Glutamatergic neuron (in vitro differentiated cells): ENCODE results near the gene RAB3GAP1. TPM values are rescaled to one million over a fixed set of nuclear protein-coding genes. Genes with fewer than 3 reads are reported as not detected.

Source experiments
- DNase-seq: peaks from one replicate; pipeline ENCODE4 v3.0.0; 2022
- H3K27ac Mint-ChIP-seq: one replicate; pipeline ENCODE4 v1.8.0; 2020; ENCODE audit warnings: mild to moderate bottlenecking, mixed read lengths, inconsistent platforms; ENCODE audit not compliant: unreplicated experiment
- H3K27me3 Mint-ChIP-seq: one replicate; pipeline ENCODE4 v1.8.0; 2020; ENCODE audit warnings: mild to moderate bottlenecking, moderate library complexity, mixed read lengths, inconsistent platforms; ENCODE audit not compliant: unreplicated experiment
- H3K36me3 Mint-ChIP-seq: one replicate; pipeline ENCODE4 v1.8.0; 2020; ENCODE audit warnings: mild to moderate bottlenecking, mixed read lengths, inconsistent platforms; ENCODE audit not compliant: unreplicated experiment
- H3K4me1 Mint-ChIP-seq: one replicate; pipeline ENCODE4 v1.8.0; 2020; ENCODE audit warnings: mild to moderate bottlenecking, low read depth, mixed read lengths, inconsistent platforms; ENCODE audit not compliant: unreplicated experiment
- H3K4me3 Mint-ChIP-seq: one replicate; pipeline ENCODE4 v1.8.0; 2020; ENCODE audit warnings: mild to moderate bottlenecking, mixed read lengths, inconsistent platforms; ENCODE audit not compliant: unreplicated experiment
- H3K9me3 Mint-ChIP-seq: one replicate; pipeline ENCODE4 v1.8.0; 2020; ENCODE audit warnings: mild to moderate bottlenecking, moderate library complexity, mixed read lengths, inconsistent platforms; ENCODE audit not compliant: unreplicated experiment
- CTCF ChIP-seq: fragments of 200-600 bp; sonication (generic); IDR thresholded peaks from one replicate; pipeline ENCODE4 v1.5.0; 2021; ENCODE audit not compliant: partially characterized antibody, unreplicated experiment
- total RNA-seq: library from RNA; stranded (reverse); fragmentation: NEBNext Ultra II Directional; extraction: Animal tissue kit (Norgen Biotek cat#: 25700); gene quantifications from one replicate; pipeline ENCODE4 v1.2.1, GENCODE V29; 2021; ENCODE audit not compliant: unreplicated experiment

Gene RAB3GAP1
- total RNA-seq, 1 donor from 2014 or later = 30.7 TPM

- no peaks in the 10 kb centered on the region for H3K27me3 Mint-ChIP-seq
- no peak overlapping the region for H3K27ac Mint-ChIP-seq
- H3K4me3 Mint-ChIP-seq = no peak overlapping the region
- H3K9me3 Mint-ChIP-seq = no peaks in the 10 kb centered on the region
- no peak for DNase-seq
- no peaks in the 10 kb centered on the region for H3K36me3 Mint-ChIP-seq
- no peak for TF ChIP-seq CTCF
- no peaks in the 10 kb centered on the region for H3K4me1 Mint-ChIP-seq
These were observed 160.7 kb downstream of the RAB3GAP1 start for GRCh38 chr2:135212757-135213156.

- Mint-ChIP-seq H3K4me3 (no peak overlapping the region), H3K27me3 (no peaks in the 10 kb centered on the region), H3K36me3 (no peaks in the 10 kb centered on the region), H3K27ac (no peak overlapping the region), H3K9me3 (no peaks in the 10 kb centered on the region), H3K4me1 (no peaks in the 10 kb centered on the region)
- no peak for TF ChIP-seq CTCF
- no peak for DNase-seq
These were observed 166.3 kb downstream of the RAB3GAP1 start for GRCh38 chr2:135218426-135218825.

- Mint-ChIP-seq H3K36me3 (no peaks in the 10 kb centered on the region), H3K9me3 (no peaks in the 10 kb centered on the region), H3K4me3 (no peak overlapping the region), H3K27ac (no peak overlapping the region), H3K27me3 (no peaks in the 10 kb centered on the region), H3K4me1 (no peaks in the 10 kb centered on the region)
- DNase-seq = no peak
- TF ChIP-seq CTCF = no peak
These were observed 167.1 kb downstream of the RAB3GAP1 start for GRCh38 chr2:135219226-135219625.

Other genes with a start within 250 kb of the RAB3GAP1 start
- not detected for gene ACMSD, start 213.7 kb upstream of the RAB3GAP1 start, total RNA-seq
- 70.0 TPM for gene CCNT2, start 133.5 kb upstream of the RAB3GAP1 start, total RNA-seq
- not detected for gene MAP3K19, start 4.8 kb upstream of the RAB3GAP1 start, total RNA-seq